ENCODE results near the gene CTNNA3.
"Not testable (repeated sequence)": the region's sequence is repeated elsewhere in the genome, so short reads cannot be mapped to it uniquely, and the experiment has no call there.

Gene CTNNA3

DNA sequence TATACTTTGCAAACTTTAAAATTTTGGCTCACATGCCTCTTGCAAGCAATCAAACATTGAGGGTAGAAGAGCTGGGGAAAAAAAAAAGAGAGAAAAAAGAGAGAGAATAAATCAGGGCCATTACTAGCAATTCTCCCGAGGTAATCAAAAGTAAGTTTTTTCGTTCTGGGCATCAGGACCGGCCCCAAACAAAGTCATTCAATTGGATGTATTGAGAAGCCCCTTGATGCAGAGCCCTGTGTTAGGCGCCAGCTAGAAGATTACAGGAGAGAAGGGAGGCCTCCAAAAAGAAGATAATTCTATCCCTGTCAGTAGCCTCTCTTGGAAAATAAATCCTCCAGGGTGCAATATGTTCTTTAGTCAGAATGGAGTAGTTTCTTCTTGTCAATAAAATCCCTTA, 2.2 kb upstream of the CTNNA3 start:
- H3K4me3 ChIP-seq (ENCODE audit: low read depth, low read length), result no peak overlapping the region
- TF ChIP-seq, protein P1, sequence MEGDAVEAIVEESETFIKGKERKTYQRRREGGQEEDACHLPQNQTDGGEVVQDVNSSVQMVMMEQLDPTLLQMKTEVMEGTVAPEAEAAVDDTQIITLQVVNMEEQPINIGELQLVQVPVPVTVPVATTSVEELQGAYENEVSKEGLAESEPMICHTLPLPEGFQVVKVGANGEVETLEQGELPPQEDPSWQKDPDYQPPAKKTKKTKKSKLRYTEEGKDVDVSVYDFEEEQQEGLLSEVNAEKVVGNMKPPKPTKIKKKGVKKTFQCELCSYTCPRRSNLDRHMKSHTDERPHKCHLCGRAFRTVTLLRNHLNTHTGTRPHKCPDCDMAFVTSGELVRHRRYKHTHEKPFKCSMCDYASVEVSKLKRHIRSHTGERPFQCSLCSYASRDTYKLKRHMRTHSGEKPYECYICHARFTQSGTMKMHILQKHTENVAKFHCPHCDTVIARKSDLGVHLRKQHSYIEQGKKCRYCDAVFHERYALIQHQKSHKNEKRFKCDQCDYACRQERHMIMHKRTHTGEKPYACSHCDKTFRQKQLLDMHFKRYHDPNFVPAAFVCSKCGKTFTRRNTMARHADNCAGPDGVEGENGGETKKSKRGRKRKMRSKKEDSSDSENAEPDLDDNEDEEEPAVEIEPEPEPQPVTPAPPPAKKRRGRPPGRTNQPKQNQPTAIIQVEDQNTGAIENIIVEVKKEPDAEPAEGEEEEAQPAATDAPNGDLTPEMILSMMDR (IDR thresholded peaks at IDR 0.05; ENCODE audit: low read depth, low read length), result no peak

DNA sequence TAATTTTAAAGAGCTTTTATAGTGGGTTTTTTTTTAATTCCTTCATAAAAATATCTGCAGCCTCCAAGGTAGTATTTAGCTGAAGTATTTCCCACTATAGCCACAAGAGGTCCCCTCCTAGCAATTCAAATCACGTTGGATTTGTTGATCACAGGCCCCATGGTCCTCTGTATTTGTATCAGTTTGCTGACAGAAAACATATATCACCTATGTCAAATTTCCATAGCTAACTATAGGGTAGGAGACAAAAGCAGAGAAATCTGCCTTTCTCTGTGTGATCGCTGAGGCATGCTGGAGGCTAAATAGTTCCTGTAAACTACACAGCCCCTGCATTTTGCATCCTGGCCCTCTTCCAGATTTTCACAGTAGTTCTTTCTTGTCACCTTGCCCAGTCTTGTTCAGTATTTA, 1.7 kb upstream of the CTNNA3 start:
- TF ChIP-seq, protein P1 (IDR thresholded peaks at IDR 0.05; ENCODE audit: low read depth, low read length), result peak; percentile 31; the same call in 1 of the 2 replicates
- H3K4me3 ChIP-seq (ENCODE audit: low read depth, low read length), result no peak overlapping the region

DNA sequence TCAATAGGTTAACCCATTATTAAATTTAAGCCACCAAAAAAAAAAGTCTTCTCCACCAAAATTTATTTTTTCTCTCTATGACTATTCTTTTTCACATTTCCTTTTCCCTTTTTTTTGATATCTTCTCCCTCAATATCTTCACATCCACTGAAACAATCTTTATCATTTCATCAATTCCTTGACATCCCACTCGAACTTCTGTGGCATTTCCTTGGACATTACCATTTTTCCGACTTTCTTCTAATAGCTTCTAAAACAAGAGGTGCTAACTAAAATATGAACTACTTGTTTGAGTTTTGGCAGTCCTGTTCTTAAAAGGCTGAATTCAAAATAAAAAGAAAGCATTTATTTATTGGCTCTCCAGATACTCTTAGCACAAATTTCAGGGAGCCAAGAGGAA, 684 bp upstream of the CTNNA3 start:
- no peak overlapping the region for H3K4me3 ChIP-seq (ENCODE audit: low read depth, low read length)
- TF ChIP-seq, protein P1 (IDR thresholded peaks at IDR 0.05; ENCODE audit: low read depth, low read length), result no peak

DNA sequence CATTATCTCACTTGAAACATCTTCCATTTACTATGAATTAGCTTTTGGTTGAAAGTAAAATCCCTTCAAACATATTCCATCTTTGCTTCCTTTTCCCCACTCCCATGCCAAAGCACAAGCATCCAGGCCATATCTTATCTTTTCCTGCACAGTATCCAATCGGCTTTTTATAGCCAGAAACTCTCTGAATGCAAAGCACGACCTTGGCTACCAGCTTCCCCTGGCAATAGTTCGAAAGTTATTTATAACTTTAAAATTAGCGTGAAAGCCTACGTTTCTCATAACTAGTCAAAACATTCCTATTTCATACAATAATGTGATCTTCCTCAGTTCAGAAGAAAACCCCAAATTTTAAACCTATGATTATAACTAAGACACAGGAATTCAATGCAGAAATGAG, 440 bp downstream of the CTNNA3 start:
- TF ChIP-seq, protein P1 (IDR thresholded peaks at IDR 0.05; ENCODE audit: low read depth, low read length), result no peak
- H3K4me3 ChIP-seq (ENCODE audit: low read depth, low read length), result no peak overlapping the region

DNA sequence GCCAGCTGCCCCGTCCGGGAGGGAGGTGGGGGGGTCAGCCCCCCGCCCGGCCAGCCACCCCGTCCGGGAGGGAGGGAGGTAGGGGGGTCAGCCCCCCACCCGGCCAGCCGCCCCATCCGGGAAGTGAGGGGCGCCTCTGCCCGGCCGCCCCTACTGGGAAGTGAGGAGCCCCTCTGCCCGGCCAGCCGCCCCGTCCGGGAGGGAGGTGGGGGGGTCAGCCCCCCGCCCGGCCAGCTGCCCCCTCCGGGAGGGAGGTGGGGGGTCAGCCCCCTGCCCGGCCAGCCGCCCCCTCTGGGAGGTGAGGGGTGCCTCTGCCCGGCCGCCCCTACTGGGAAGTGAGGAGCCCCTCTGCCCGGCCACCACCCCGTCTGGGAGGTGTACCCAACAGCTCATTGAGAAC, 4.1 kb downstream of the CTNNA3 start:
- not testable (repeated sequence) for H3K4me3 ChIP-seq (ENCODE audit: low read depth, low read length)

DNA sequence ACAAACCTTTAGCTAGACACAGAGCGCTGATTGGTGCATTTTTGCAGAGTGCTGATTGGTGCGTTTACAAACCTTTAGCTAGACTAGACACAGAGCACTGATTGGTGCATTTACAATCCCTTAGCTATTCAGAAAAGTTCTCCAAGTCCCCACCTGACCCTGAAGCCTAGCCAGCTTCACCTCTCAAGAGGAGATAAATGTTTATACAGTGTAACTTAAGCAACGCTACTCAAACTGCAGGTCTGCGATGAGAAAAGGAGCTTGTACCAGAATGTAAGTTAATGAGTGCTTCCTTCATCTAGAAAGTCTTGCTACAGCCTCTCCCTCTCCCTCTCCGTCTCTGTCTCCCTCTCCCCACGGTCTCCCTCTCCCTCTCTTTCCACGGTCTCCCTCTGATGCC, 5.5 kb downstream of the CTNNA3 start:
- not testable (repeated sequence) for H3K4me3 ChIP-seq (ENCODE audit: low read depth, low read length)

DNA sequence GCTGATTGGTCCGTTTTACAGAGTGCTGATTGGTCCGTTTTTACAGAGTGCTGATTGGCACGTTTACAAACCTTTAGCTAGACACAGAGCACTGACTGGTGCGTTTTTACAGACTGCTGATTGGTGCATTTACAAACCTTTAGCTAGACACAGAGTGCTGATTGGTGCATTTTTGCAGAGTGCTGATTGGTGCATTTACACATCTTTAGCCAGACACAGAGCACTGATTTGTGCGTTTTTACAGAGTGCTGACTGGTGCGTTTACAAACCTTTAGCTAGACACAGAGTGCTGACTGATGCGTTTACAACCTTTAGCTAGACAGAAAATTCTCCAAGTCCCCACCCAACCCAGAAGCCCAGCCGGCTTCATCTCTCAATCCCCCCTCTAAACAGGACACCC, 11.9 kb downstream of the CTNNA3 start:
- not testable (repeated sequence) for H3K4me3 ChIP-seq (ENCODE audit: low read depth, low read length)

DNA sequence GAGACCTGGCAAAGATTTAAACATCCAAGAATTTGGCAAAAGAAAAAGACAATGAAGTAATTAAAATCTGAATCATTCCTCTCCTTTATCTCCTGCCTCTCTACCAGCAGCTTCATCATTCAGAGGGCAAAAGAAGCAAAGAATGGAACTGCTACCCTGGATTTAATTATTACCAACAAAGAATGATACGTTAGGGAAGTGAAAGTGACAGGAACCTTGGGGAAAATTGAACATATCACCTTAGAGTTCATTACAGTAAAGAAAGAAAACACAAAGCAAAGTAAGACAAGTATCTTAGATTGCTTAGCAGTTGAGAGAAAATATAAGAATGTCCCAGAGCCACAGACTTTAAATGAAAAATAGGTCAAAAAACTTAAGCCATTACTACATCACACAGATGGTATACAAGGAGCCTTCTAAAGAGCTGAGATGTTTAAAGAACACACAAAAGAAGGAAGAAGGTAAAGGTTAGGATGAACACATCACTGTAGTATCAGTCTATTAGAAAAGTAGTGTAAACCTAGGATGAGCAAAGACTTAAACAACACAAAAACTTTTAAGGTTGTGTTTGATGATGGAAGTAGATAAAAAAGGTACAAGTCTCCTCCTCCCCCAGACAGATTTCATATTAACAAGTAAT, 17.5 kb downstream of the CTNNA3 start:
- TF ChIP-seq, protein P1 (IDR thresholded peaks at IDR 0.05; ENCODE audit: low read depth, low read length), result no peak

DNA sequence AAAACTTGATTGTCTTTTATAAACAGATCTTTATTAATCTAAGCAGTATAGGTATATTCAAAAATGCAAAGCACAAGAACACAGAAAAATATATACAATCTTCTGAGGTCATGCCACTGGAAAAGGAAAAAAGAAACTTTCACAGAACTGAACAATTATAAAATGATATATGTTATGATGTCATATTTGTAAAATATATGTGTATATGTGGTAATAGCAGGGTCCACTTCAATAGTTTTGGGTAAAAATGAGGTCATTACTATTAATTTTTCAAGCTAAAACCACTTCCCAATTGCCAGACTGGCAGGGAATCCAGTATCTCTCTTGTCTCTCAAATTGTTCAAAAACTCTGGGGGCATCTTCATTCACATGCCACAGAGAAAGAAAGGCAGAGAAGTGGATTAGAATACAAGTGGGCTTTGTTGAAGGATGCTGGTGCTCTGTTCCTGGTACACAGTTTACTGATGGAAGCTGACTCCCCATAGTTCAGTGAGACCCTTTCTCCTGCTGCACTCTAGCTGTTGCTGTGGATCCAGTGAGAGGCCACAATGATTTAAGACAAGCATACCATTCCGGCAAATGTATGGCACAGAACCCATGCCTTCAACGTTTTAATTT, 19.7 kb downstream of the CTNNA3 start:
- H3K4me3 ChIP-seq (ENCODE audit: low read depth, low read length), result no peak overlapping the region
- TF ChIP-seq, protein P1 (IDR thresholded peaks at IDR 0.05; ENCODE audit: low read depth, low read length), result no peak

More for the DNA sequence above, 17.5 kb downstream of the CTNNA3 start:
- no peak overlapping the region for H3K4me3 ChIP-seq (ENCODE audit: low read depth, low read length)
